HEK293T (cell line): ENCODE results near the gene SCRN2.

Source experiments
- CTCF ChIA-PET: fragments of 350-600 bp; formaldehyde crosslinking; extraction: SDS; loops from one replicate; lab custom pipeline; 2021; ENCODE audit warnings: antibody characterized with exemption, inconsistent platforms; lab: Yijun Ruan, JAX
- POLR2A ChIA-PET: fragments of 350-600 bp; formaldehyde crosslinking; extraction: SDS; loops from one replicate; lab custom pipeline; 2020; ENCODE audit warnings: antibody characterized with exemption, inconsistent platforms; lab: Yijun Ruan, JAX
- DNase-seq: peaks from one replicate; pipeline ENCODE4 v3.0.0; 2012; ENCODE audit warnings: mixed read lengths; ENCODE audit errors: extremely low spot score
- ARNT ChIP-seq: fragments of 450-650 bp; IDR thresholded peaks from 2 replicates; pipeline ENCODE4 v1.6.1; 2017; ENCODE audit warnings: mild to moderate bottlenecking
- BHLHE40 ChIP-seq: fragments of 450-650 bp; IDR thresholded peaks from 2 replicates; pipeline ENCODE4 v1.6.1; 2016; ENCODE audit warnings: mild to moderate bottlenecking, moderate library complexity, borderline replicate concordance
- CTBP1 ChIP-seq: fragments of 450-650 bp; IDR thresholded peaks from 2 replicates; pipeline ENCODE4 v1.6.1; 2016; ENCODE audit warnings: borderline replicate concordance
- ELF4 ChIP-seq: fragments of 450-650 bp; IDR thresholded peaks from 2 replicates; pipeline ENCODE4 v1.6.1; 2017; ENCODE audit warnings: antibody characterized with exemption
- FOXA1 ChIP-seq: fragments of 450-650 bp; IDR thresholded peaks from 2 replicates; pipeline ENCODE4 v1.6.1; 2016; ENCODE audit warnings: mild to moderate bottlenecking
- FOXK2 ChIP-seq: fragments of 450-650 bp; IDR thresholded peaks from 2 replicates; pipeline ENCODE4 v1.6.1; 2016; ENCODE audit warnings: mild to moderate bottlenecking
- FOXM1 ChIP-seq: fragments of 450-650 bp; IDR thresholded peaks from 2 replicates; pipeline ENCODE4 v1.6.1; 2017; ENCODE audit warnings: mild to moderate bottlenecking, borderline replicate concordance
- HDGF ChIP-seq: fragments of 450-650 bp; IDR thresholded peaks from 2 replicates; pipeline ENCODE4 v1.6.1; 2017; ENCODE audit warnings: antibody characterized with exemption, borderline replicate concordance
- L3MBTL2 ChIP-seq: fragments of 450-650 bp; conservative IDR thresholded peaks from 2 replicates; pipeline ENCODE4 v1.6.1; 2016; ENCODE audit warnings: mild to moderate bottlenecking
- LEF1 ChIP-seq: fragments of 450-650 bp; IDR thresholded peaks from 2 replicates; pipeline ENCODE4 v1.6.1; 2017; ENCODE audit warnings: mild to moderate bottlenecking, borderline replicate concordance
- NFRKB ChIP-seq: fragments of 450-650 bp; IDR thresholded peaks from 2 replicates; pipeline ENCODE4 v1.6.1; 2016; ENCODE audit warnings: mild to moderate bottlenecking, moderate library complexity
- SP1 ChIP-seq: fragments of 450-650 bp; IDR thresholded peaks from 2 replicates; pipeline ENCODE4 v1.6.1; 2017
- SUZ12 ChIP-seq: fragments of 450-650 bp; IDR thresholded peaks from 2 replicates; pipeline ENCODE4 v1.6.1; 2016; ENCODE audit warnings: mild to moderate bottlenecking
- TARDBP ChIP-seq: fragments of 450-650 bp; IDR thresholded peaks from 2 replicates; pipeline ENCODE4 v1.6.1; 2016
- ZNF384 ChIP-seq: fragments of 450-650 bp; IDR thresholded peaks from 2 replicates; pipeline ENCODE4 v1.6.1; 2016
- TF ChIP-seq, protein P1 (sequence below): fragments of 450-650 bp; IDR thresholded peaks from 2 replicates; pipeline ENCODE4 v1.6.1; 2016

Gene SCRN2

DNA sequence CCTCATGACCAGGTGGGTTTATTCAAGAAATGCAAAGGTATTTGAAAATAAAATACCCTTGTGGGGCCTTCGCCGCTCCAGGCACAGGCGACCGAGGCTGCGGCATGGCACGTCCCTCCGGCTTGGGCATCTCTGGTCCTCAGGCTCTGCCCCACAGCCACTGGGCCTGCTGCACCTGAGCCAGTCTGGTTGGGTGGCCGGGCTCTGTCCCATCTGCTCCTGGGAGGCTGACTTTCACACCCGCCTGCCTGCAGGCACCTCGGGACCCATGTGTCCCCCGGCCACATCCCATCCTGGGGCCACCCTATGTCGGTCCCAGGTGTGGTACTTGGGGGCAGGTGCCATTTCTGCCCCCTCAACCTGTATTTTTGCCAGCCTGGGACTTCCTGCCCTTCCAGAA, 40.4 kb downstream of the SCRN2 start:
- ChIA-PET CTCF (interaction anchor here (0.6 to 1.0 kb wide), 2 partner anchors 10 to 89 kb away, joined by 3 to 4 read pairs; no protein-coding TSS in a partner anchor), POLR2A (interaction anchor here (1.1 kb wide), 1 partner anchor 31 kb away, joined by 3 read pairs; the partner anchor contains the start of genes LRRC46 and MRPL10)
- DNase-seq, result no peak
- TF ChIP-seq FOXM1 (no peak), CTBP1 (no peak), BHLHE40 (no peak), SP1 (no peak), L3MBTL2 (no peak), HDGF (no peak), ELF4 (no peak), SUZ12 (no peak), FOXK2 (no peak), FOXA1 (no peak), TARDBP (no peak), ARNT (no peak), NFRKB (no peak), LEF1 (no peak), ZNF384 (no peak)
- TF ChIP-seq, protein P1, sequence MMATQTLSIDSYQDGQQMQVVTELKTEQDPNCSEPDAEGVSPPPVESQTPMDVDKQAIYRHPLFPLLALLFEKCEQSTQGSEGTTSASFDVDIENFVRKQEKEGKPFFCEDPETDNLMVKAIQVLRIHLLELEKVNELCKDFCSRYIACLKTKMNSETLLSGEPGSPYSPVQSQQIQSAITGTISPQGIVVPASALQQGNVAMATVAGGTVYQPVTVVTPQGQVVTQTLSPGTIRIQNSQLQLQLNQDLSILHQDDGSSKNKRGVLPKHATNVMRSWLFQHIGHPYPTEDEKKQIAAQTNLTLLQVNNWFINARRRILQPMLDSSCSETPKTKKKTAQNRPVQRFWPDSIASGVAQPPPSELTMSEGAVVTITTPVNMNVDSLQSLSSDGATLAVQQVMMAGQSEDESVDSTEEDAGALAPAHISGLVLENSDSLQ, result no peak

DNA sequence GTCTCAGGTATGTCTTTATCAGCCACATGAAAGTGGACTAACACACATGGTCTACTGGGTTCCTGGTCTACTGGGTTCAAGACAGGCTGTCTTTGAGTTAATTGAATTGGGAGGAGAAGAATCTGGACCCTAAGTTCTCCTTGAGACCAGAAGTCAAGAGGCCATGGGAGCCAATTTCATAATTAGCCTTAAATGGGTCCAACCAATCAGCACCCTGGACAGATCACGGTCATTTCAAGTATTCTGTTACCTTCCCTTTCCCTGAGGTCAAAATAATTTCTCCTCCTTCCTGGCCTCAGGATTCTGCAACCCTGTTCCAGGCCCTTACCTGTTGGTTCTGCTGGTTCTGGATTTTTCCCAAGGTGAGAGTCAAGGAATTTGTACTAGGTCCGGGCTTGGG, 43.3 kb downstream of the SCRN2 start:
- TF ChIP-seq L3MBTL2 (no peak), ZNF384 (no peak)
- CTCF ChIA-PET, result interaction anchor here (0.8 kb wide), 1 partner anchor 8 kb away, joined by 3 read pairs; no protein-coding TSS in a partner anchor
- POLR2A ChIA-PET, result interaction anchor here (1.0 kb wide), 1 partner anchor 34 kb away, joined by 4 read pairs; the partner anchor contains the start of genes LRRC46 and MRPL10
- DNase-seq, result no peak

DNA sequence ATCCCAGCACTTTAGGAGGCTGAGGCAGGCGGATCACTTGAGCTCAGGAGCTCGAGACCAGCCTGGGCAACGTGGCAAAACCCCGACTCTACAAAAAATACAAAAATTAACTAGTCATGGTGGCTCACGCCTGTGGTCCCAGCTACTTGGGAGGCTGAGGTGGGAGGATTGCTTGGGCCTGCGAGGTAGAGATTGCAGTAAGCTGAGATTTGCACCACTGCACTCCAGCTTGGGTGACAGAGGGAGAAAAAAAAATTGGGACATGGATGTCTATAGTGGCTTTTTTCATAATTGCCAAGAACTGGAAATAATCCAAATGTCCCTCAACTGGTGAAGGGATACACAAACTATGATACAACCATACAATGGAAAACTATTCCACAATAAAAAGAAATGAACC, 48.1 kb downstream of the SCRN2 start:
- DNase-seq, result no peak
- ChIA-PET POLR2A (no interaction called here), CTCF (interaction anchor here (0.9 kb wide), 1 partner anchor 9 kb away, joined by 3 read pairs; no protein-coding TSS in a partner anchor)
- TF ChIP-seq TARDBP, result no peak
- no peak for TF ChIP-seq HDGF
- no peak for TF ChIP-seq FOXK2
- no peak for TF ChIP-seq LEF1
- TF ChIP-seq, protein P1, result no peak
- TF ChIP-seq ZNF384, result no peak
- no peak for TF ChIP-seq NFRKB
- TF ChIP-seq L3MBTL2, result no peak
- TF ChIP-seq FOXA1, result no peak
- TF ChIP-seq ARNT, result no peak
- no peak for TF ChIP-seq SUZ12
- TF ChIP-seq ELF4, result no peak
- no peak for TF ChIP-seq BHLHE40
- TF ChIP-seq SP1, result no peak
- TF ChIP-seq FOXM1, result no peak

DNA sequence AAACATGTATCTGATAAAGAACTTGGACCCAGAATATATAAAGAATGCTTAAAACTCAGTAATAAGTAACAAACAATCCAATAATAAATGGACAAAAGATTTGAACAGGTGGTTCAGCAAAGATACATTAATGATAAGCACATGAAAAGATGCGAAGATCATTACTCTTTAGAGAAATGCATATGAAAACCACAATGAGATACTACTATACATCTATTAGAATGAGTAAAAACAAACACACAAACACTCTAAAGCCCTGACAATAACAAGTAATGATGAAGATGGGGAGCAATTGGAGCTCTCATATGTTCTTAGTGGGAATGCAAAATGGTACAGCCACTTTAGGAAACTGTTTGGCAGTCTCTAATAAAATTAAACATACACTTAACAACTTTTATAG, 48.6 kb downstream of the SCRN2 start:
- POLR2A ChIA-PET, result no interaction called here
- TF ChIP-seq NFRKB (no peak), CTBP1 (no peak), HDGF (no peak), FOXK2 (no peak)
- CTCF ChIA-PET, result interaction anchor here (0.9 kb wide), 1 partner anchor 9 kb away, joined by 3 read pairs; no protein-coding TSS in a partner anchor
- DNase-seq, result no peak

DNA sequence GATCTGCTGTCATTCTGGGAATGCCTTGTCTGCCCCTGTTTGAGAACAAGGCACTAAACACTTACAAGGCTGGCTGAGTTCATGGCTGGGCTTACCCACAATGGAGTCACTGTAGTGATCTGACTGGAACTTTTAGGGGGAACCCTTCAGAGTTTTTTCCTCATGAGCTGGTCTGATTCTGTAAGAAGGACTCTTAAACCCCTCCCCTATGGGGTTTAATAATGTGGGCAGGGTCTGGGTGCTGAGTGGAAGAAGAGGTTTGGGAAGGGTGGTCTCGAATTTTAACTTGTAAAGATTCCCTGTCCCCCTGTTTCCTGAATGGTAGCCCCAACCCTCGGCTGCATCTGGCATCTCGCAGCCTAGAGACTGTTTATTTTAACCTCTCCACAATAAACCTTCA, 50.0 kb downstream of the SCRN2 start:
- DNase-seq, result no peak
- TF ChIP-seq, protein P1, result no peak
- TF ChIP-seq SUZ12 (no peak), ELF4 (no peak), BHLHE40 (no peak), FOXM1 (no peak), NFRKB (no peak), TARDBP (no peak), CTBP1 (no peak), SP1 (no peak), FOXA1 (no peak), LEF1 (no peak), L3MBTL2 (no peak), HDGF (no peak), ARNT (no peak), FOXK2 (no peak), ZNF384 (no peak)
- CTCF ChIA-PET, result no interaction called here
- POLR2A ChIA-PET, result no interaction called here

DNA sequence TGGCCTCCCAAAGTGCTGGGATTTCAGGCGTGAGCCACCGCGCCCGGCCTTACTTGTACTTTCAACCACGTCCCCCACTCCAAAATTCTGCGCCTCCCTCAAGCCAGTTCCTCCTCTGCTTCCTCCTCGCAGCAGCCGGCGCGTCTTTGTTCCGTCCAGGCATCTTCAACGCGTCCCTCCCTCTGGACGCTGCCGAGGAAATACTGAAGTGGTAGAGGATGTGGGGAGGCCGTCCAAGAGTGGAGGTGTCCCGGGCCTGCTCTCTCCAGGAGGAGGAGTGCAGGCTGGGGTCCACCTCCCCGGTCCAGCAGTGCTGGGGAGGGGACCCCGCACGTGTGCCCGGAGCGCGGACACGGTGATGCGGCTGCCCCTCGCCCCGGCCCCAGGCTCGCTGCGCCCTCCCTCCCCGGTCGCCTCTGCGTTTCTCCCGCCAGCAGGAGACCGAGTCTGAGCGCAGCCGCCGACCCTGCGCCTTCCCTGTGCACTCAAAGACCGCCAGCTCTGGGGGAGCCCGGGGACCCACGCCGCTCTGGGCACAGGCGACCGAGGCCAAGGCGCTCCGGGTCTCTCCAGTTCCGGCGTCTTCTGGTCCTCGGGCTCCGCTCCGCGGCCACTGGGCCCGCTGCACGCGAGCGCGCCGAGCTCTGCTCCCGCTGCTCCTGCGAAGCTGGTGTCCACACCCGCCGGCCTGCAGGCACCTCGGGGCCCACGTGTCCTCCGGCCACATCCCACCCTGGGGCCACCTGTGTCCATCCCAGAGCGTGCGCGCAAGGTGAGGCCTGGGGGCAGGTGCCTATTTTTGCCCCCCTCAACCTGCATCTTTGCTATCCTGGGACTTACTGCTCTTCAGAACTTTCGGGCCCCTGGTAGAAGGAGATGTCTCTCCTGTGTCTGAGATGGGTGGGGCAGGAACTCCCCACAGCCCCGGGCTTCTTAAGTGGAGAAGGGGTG, 51.2 kb downstream of the SCRN2 start:
- CTCF ChIA-PET, result interaction anchor here (0.6 to 1.1 kb wide), 4 partner anchors 8 to 97 kb away, joined by 3 to 4 read pairs (median 4); no protein-coding TSS in a partner anchor
- POLR2A ChIA-PET, result interaction anchor here (1.0 kb wide), 2 partner anchors 10 to 32 kb away, joined by 3 to 5 read pairs; partner anchors contain the start of gene OSBPL7
- peak; percentile 85 for DNase-seq
- peak; percentile 71 for TF ChIP-seq L3MBTL2
- no peak for TF ChIP-seq FOXK2
